Kidney (tissue), 14 donors: ENCODE measurements around the gene ADIPOQ. TPM values are rescaled to one million over a fixed set of nuclear protein-coding genes. Genes with fewer than 3 reads are reported as not detected.
"Not testable (repeated sequence)": the region's sequence is repeated elsewhere in the genome, so short reads cannot be mapped to it uniquely, and the experiment has no call there.

Experiments used
- DNase-seq, 5 donors: peaks; one replicate each; pipeline ENCODE4 v3.0.0-alpha.2; 2013 to 2020
- FAIRE-seq: peaks from 2 replicates; lab custom pipeline; 2012; peaks lifted over from hg19 to GRCh38; lab: Jason Lieb, UNC
- H3K27ac ChIP-seq, 2 donors: one replicate each; pipeline ENCODE4 v1.7.0; 2013; ENCODE audit warnings: low read depth in 2 of 2, low read length in 2 of 2, inconsistent platforms in 1 of 2
- H3K27me3 ChIP-seq: one replicate; pipeline ENCODE4 v1.7.1; 2013; ENCODE audit warnings: low read length, inconsistent platforms; ENCODE audit not compliant: control insufficient read depth, insufficient read depth
- H3K36me3 ChIP-seq, 3 donors: one replicate each; pipeline versions ENCODE4 v1.7.0 to v1.7.1; 2013; ENCODE audit warnings: low read length in 3 of 3, control low read depth in 1 of 3, inconsistent platforms in 1 of 3; ENCODE audit not compliant: insufficient read depth in 3 of 3, control insufficient read depth in 2 of 3
- H3K4me1 ChIP-seq, 3 donors: one replicate each; pipeline versions ENCODE4 v1.7.0 to v1.7.1; 2013; ENCODE audit warnings: low read length in 3 of 3, inconsistent platforms in 1 of 3, low read depth in 1 of 3; ENCODE audit not compliant: control insufficient read depth in 2 of 3, insufficient read depth in 2 of 3
- H3K4me3 ChIP-seq, 3 donors: one replicate each; pipeline versions ENCODE4 v1.7.0 to v1.8.1; 2013; ENCODE audit warnings: low read length in 3 of 3, control low read depth in 1 of 3, inconsistent platforms in 1 of 3
- H3K9ac ChIP-seq, 3 donors: one replicate each; pipeline versions ENCODE4 v1.7.0 to v1.7.1; 2013; ENCODE audit warnings: low read length in 3 of 3, control low read depth in 1 of 3, inconsistent platforms in 1 of 3
- H3K9me3 ChIP-seq, 3 donors: one replicate each; pipeline versions ENCODE4 v1.7.0 to v1.7.1; 2013; ENCODE audit warnings: low read length in 3 of 3, control low read depth in 1 of 3, inconsistent platforms in 1 of 3; ENCODE audit not compliant: control insufficient read depth in 2 of 3, insufficient read depth in 1 of 3
- CTCF ChIP-seq: IDR thresholded peaks from 3 replicates; pipeline ENCODE4 v1.5.1; 2012; ENCODE audit warnings: mild to moderate bottlenecking, moderate library complexity, borderline replicate concordance; ENCODE audit not compliant: insufficient read depth; ENCODE audit errors: extremely low read depth
- intact Hi-C: fragments of 100-400 bp; cut with DNase I; formaldehyde crosslinking; loops from one replicate; pipeline ENCODE4 v1.11.1; 2022
- polyA plus RNA-seq: library from polyadenylated mRNA; stranded (reverse); fragments of 350-450 nt; fragmentation: Illumina TruSeq; extraction: RNeasy Lipid Tissue Mini Kit (QIAGEN cat#74804); gene quantifications from one replicate; pipeline ENCODE4 v1.2.3, GENCODE V29; 2014; ENCODE audit warnings: low read depth, low replicate concordance; ENCODE audit not compliant: insufficient read depth
- total RNA-seq: library from RNA; stranded (reverse); fragmentation: NEBNext Ultra II Directional; extraction: Animal tissue kit (Norgen Biotek cat#: 25700); gene quantifications from one replicate; pipeline ENCODE4 v1.2.1, GENCODE V29; 2021
- donor health status: control.
- donor health status: control.
- donor health status: control.
- donor health status: control.
- donor health status: control.
- donor health status: DM: yes; HTN: yes; CAD: no.
- donor health status: Normal renal cell carcinoma (clear cell type).

Gene ADIPOQ
- total and polyA plus RNA-seq, 2 donors from 2014 or later = not detected

- no peaks in the 10 kb centered on the region for H3K9me3 ChIP-seq
- TF ChIP-seq CTCF = no peak
- H3K27ac ChIP-seq = no peak overlapping the region
- H3K4me1 ChIP-seq = no peaks in the 10 kb centered on the region
- H3K36me3 ChIP-seq = no peaks in the 10 kb centered on the region
- FAIRE-seq = no peak
- intact Hi-C loops = no loop called here
- no peak overlapping the region for H3K9ac ChIP-seq
- DNase-seq = no peak
- no peaks in the 10 kb centered on the region for H3K27me3 ChIP-seq
- H3K4me3 ChIP-seq = no peak overlapping the region
Observed at GRCh38 chr3:186890911-186891310, 48.4 kb downstream of the ADIPOQ start.

GRCh38 chr3:186893071-186893470 is 50.6 kb downstream of the ADIPOQ start:
- H3K27me3 ChIP-seq, H3K9me3 ChIP-seq, DNase-seq, H3K4me3 ChIP-seq, H3K36me3 ChIP-seq, H3K27ac ChIP-seq, H3K9ac ChIP-seq, H3K4me1 ChIP-seq, intact Hi-C loops, FAIRE-seq: not testable (repeated sequence)

- Histone ChIP-seq H3K9me3 (no peaks in the 10 kb centered on the region), H3K4me1 (no peaks in the 10 kb centered on the region), H3K36me3 (no peaks in the 10 kb centered on the region), H3K27me3 (no peaks in the 10 kb centered on the region), H3K4me3 (no peak overlapping the region), H3K27ac (no peak overlapping the region), H3K9ac (no peak overlapping the region)
- no peak for TF ChIP-seq CTCF
- DNase-seq = no peak
- FAIRE-seq = no peak
- intact Hi-C loops = no loop called here
Observed at GRCh38 chr3:186895406-186895805, 52.9 kb downstream of the ADIPOQ start.

- DNase-seq (no peak), FAIRE-seq (no peak)
- Histone ChIP-seq H3K4me1 (no peaks in the 10 kb centered on the region), H3K36me3 (no peaks in the 10 kb centered on the region), H3K9me3 (no peaks in the 10 kb centered on the region), H3K4me3 (no peak overlapping the region), H3K9ac (no peak overlapping the region), H3K27ac (no peak overlapping the region), H3K27me3 (no peaks in the 10 kb centered on the region)
- no peak for TF ChIP-seq CTCF
- intact Hi-C loops = no loop called here
Observed at GRCh38 chr3:186896006-186896405, 53.5 kb downstream of the ADIPOQ start.
